Breast epithelium (tissue), 3 donors: ENCODE results near the gene MPO.

Experiments
- POLR2A ChIP-seq: fragments of 450-650 bp; IDR thresholded peaks from one replicate; pipeline ENCODE4 v1.6.1; 2016; ENCODE audit warnings: antibody characterized with exemption, mild to moderate bottlenecking, moderate library complexity
- TF ChIP-seq, protein P1 (sequence below), 3 donors: fragments of 450-650 bp; IDR thresholded peaks; one replicate each; pipeline ENCODE4 v1.5.1; 2016 to 2017; ENCODE audit warnings: antibody characterized with exemption in 3 of 3, mild to moderate bottlenecking in 3 of 3, moderate library complexity in 3 of 3

DNA sequence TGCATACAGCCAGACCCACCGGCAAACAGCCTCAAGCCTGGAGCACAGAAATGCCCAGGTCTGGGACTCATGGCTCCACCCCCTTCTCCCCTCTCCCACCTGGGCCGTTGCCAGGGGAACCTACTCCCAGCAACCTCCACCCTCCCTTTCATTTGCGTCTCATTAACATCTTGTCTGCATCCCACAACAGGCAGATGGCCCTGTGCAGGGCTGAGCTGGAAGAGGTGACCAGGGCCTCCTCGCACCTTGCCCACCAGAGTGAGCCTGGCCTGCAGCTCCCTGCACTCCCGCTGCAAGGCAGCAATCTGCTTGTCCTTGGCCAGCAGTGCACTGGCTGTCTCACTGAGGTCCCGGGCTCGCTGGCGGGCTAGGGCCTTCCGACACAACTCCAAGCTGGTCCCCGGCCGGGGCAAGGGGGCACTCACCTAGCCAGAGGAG lies 44.6 kb upstream of the MPO start:
- no peak for TF ChIP-seq POLR2A
- TF ChIP-seq, protein P1, sequence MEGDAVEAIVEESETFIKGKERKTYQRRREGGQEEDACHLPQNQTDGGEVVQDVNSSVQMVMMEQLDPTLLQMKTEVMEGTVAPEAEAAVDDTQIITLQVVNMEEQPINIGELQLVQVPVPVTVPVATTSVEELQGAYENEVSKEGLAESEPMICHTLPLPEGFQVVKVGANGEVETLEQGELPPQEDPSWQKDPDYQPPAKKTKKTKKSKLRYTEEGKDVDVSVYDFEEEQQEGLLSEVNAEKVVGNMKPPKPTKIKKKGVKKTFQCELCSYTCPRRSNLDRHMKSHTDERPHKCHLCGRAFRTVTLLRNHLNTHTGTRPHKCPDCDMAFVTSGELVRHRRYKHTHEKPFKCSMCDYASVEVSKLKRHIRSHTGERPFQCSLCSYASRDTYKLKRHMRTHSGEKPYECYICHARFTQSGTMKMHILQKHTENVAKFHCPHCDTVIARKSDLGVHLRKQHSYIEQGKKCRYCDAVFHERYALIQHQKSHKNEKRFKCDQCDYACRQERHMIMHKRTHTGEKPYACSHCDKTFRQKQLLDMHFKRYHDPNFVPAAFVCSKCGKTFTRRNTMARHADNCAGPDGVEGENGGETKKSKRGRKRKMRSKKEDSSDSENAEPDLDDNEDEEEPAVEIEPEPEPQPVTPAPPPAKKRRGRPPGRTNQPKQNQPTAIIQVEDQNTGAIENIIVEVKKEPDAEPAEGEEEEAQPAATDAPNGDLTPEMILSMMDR (IDR thresholded peaks at IDR 0.05), result no peak
